Kidney epithelial cell (primary cell): ENCODE measurements around the gene SYPL2. TPM values are rescaled to one million over a fixed set of nuclear protein-coding genes. Genes with fewer than 3 reads are reported as not detected.
A peak's percentile ranks its signal among the peaks of the same experiment; 100 is the strongest.

Experiments used
- DNase-seq: peaks from one replicate; pipeline ENCODE4 v3.0.0-alpha.2; 2010; ENCODE audit warnings: low read depth
- H3K27me3 ChIP-seq: 2 replicates; pipeline ENCODE4 v1.6.0; 2011; ENCODE audit warnings: low read length; ENCODE audit not compliant: control insufficient read depth, insufficient read depth
- H3K36me3 ChIP-seq: 2 replicates; pipeline ENCODE4 v1.5.1; 2011; ENCODE audit warnings: low read length; ENCODE audit not compliant: control insufficient read depth, insufficient read depth
- H3K4me3 ChIP-seq: 2 replicates; pipeline ENCODE4 v1.5.1; 2011; ENCODE audit warnings: low read depth, mild to moderate bottlenecking, control low read depth, low read length
- CTCF ChIP-seq: IDR thresholded peaks from 2 replicates; pipeline ENCODE4 v1.5.1; 2011; ENCODE audit warnings: mild to moderate bottlenecking, moderate library complexity, low read length, control low read depth, inconsistent platforms; ENCODE audit not compliant: insufficient read depth, poor library complexity, severe bottlenecking
- total RNA-seq: library from RNA; depleted of rRNA; stranded (reverse); fragments of >200 nt; gene quantifications from 2 replicates; pipeline ENCODE4 v1.2.3, GENCODE V29; 2015

The SYPL2 gene
- total RNA-seq, 1 donor from 2014 or later = 1.2 TPM

- Histone ChIP-seq H3K4me3 (no peak overlapping the region), H3K36me3 (no peaks in the 10 kb centered on the region), H3K27me3 (no peaks in the 10 kb centered on the region)
- no peak for TF ChIP-seq CTCF
- DNase-seq = no peak
Observed at GRCh38 chr1:109504974-109505373, 38.6 kb downstream of the SYPL2 start.

GRCh38 chr1:109508001-109508872 lies 41.9 kb downstream of the SYPL2 start:
- Histone ChIP-seq H3K36me3 (no peaks in the 10 kb centered on the region), H3K4me3 (no peak overlapping the region), H3K27me3 (peaks cover 5% of the 10 kb centered on the region)
- no peak for DNase-seq
- TF ChIP-seq CTCF = no peak

- no peak for DNase-seq
- no peaks in the 10 kb centered on the region for H3K36me3 ChIP-seq
- no peak for TF ChIP-seq CTCF
- peaks cover 5% of the 10 kb centered on the region for H3K27me3 ChIP-seq
- H3K4me3 ChIP-seq = peak overlapping the region; percentile 52
Observed at GRCh38 chr1:109508873-109509175, 42.5 kb downstream of the SYPL2 start.

GRCh38 chr1:109509176-109510134 lies 43.1 kb downstream of the SYPL2 start, which contains the start of gene AMIGO1:
TSS of gene AMIGO1 (minus strand) at chr1:109509727. CDS start at chr1:109508912, 815 bp downstream.
- no peak for DNase-seq
- peak within 1 kb of the TSS; percentile 52 for H3K4me3 ChIP-seq
- H3K27me3 ChIP-seq = peaks cover 5% of the 10 kb centered on the region
- H3K36me3 ChIP-seq = no peaks in the 10 kb centered on the region
- no peak for TF ChIP-seq CTCF

- H3K36me3 ChIP-seq = no peaks in the 10 kb centered on the region
- peaks cover 5% of the 10 kb centered on the region for H3K27me3 ChIP-seq
- H3K4me3 ChIP-seq = no peak overlapping the region
- DNase-seq = no peak
- TF ChIP-seq CTCF = no peak
Observed at GRCh38 chr1:109513110-109513710, 46.9 kb downstream of the SYPL2 start.
